Measurements from ENCODE around the gene ATP1A4. TPM values are rescaled to one million over a fixed set of nuclear protein-coding genes. Genes with fewer than 3 reads are reported as not detected.

Gene ATP1A4
- total and polyA plus RNA-seq, 8 donors: 0.05 to 0.37 TPM; not detected in 6

DNA sequence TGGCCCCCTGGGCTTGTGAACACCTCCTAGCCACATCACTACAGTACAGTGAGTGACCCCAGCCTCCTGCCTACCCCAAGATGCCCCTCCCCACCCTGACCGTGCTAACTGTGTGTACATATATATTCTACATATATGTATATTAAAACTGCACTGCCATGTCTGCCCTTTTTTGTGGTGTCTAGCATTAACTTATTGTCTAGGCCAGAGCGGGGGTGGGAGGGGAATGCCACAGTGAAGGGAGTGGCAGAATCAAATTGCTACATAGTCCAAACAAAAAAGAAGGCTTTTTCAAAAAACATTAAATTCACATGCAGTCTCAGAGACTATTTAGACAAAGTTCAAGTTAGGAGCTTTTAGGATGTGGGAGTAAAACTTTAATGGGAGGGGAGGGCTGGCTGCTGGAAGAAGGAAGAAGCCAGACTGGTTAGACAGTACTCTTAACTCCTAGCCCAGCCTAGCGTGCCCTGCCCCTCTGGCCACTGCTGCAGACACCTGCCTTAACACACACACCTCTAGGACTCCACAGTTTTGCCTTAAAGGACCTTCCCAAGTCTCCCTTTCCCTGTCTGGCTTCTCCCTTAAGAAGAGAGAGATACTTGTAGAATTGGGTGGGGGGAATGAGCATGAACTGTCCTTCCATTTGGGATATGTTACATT, 63.2 kb downstream of the ATP1A4 start:
- Histone ChIP-seq H3K9me3 (no peaks in the 10 kb centered on the region), H3K27ac (peak overlapping the region in 1 of 5 donors; percentile 12), H3K27me3 (no peaks in the 10 kb centered on the region), H3K4me3 (no peak overlapping the region), H3K36me3 (peaks cover 62 to 100% (median 89%) of the 10 kb centered on the region in 4 donors), H3K4me1 (peaks cover 36 to 54% (median 41%) of the 10 kb centered on the region in 4 donors)
- intact Hi-C loops (cut with DNase I; ENCODE audit: low total_unique reads): no loop called here
- 56 to 83% (median 64%) methylated on average over 3 of the region's 3 CpGs for WGBS, 5 donors
- no peak for DNase-seq
- TF ChIP-seq CTCF (IDR thresholded peaks at IDR 0.05) (no peak), POLR2AphosphoS5 (IDR thresholded peaks at IDR 0.05) (no peak), POLR2A (IDR thresholded peaks at IDR 0.05) (no peak), EP300 (IDR thresholded peaks at IDR 0.05) (no peak)

DNA sequence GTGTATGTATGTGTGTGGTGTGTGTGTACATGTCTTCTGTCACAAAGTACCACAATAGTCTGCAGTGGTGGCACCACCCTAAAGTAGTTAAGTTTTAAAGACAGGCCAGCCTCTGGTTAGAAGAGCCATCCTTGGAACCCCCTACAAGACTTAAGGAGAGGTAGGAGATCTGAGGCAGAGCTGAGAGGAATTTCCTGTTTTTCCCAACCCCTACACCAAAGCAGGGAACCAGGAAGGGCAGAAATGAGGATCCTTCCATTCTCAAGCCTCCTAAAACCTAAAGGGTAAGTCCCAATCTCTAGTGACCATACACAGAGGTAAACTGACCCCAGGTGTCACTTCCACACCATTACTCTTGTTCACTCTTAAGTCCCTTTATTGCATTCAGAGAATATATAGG, 64.9 kb downstream of the ATP1A4 start:
- no peak for DNase-seq
- peaks cover 70 to 100% (median 93%) of the 10 kb centered on the region in 4 donors for H3K36me3 ChIP-seq
- no peak for TF ChIP-seq POLR2A (IDR thresholded peaks at IDR 0.05)
- no peak for TF ChIP-seq CTCF (IDR thresholded peaks at IDR 0.05)
- no peak for TF ChIP-seq POLR2AphosphoS5 (IDR thresholded peaks at IDR 0.05)
- TF ChIP-seq EP300 (IDR thresholded peaks at IDR 0.05): no peak
- intact Hi-C loops (cut with DNase I; ENCODE audit: low total_unique reads): no loop called here
- no peaks in the 10 kb centered on the region for H3K9me3 ChIP-seq
- H3K4me1 ChIP-seq: peaks cover 23 to 53% (median 40%) of the 10 kb centered on the region in 4 donors
- H3K27ac ChIP-seq: peak overlapping the region in 1 of 5 donors; percentile 76
- no peaks in the 10 kb centered on the region for H3K27me3 ChIP-seq
- no peak overlapping the region for H3K4me3 ChIP-seq

DNA sequence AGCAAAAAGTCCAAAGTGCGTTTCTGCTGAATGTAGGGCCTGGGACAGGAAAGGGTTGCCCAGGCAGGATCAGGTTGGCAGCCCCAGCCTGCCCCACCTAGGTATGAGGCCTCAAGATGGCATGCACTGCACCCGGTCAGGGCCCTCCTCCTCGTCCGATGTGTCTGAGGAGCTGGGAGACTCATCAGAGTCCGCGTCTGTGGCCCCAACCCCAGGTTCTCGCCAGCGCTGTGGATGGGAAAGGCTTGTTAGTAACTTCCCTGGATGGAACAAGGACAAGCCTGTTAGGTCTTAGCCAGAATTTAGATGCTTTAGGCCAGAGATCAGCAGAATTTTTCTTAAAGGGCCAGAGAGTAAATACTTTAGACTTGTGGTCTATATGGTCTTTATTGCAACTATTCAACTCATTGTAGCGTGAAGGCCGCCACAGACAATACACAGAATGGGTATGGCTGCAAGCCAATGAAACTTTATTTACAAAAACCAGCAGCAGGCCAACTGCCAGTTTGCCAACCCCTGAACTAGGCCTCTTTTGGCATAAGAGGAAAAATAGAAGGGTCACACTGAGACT, 66.2 kb downstream of the ATP1A4 start:
- intact Hi-C loops (cut with DNase I; ENCODE audit: low total_unique reads): no loop called here
- Histone ChIP-seq H3K4me3 (no peak overlapping the region), H3K36me3 (peaks cover 65 to 100% (median 93%) of the 10 kb centered on the region in 4 donors), H3K27ac (peak overlapping the region; percentile 23 to 76 (median 48)), H3K27me3 (no peaks in the 10 kb centered on the region), H3K4me1 (peaks cover 23 to 53% (median 40%) of the 10 kb centered on the region in 4 donors), H3K9me3 (no peaks in the 10 kb centered on the region)
- TF ChIP-seq POLR2AphosphoS5 (IDR thresholded peaks at IDR 0.05) (no peak), POLR2A (IDR thresholded peaks at IDR 0.05) (no peak), EP300 (IDR thresholded peaks at IDR 0.05) (no peak), CTCF (IDR thresholded peaks at IDR 0.05) (no peak)
- 37 to 59% (median 43%) methylated on average over 10 of the region's 10 CpGs for WGBS, 5 donors
- DNase-seq: peak; percentile 40 to 49

GRCh38 chr1:160219062-160219929, 67.9 kb downstream of the ATP1A4 start:
- 55 to 66% (median 64%) methylated on average over 4 of the region's 4 CpGs for WGBS, 5 donors

More at GRCh38 chr1:160219062-160219929, 67.9 kb downstream of the ATP1A4 start:
- peak; percentile 45 to 82 for DNase-seq
- no peak overlapping the region for H3K4me3 ChIP-seq
- no peaks in the 10 kb centered on the region for H3K9me3 ChIP-seq
- no peak for TF ChIP-seq EP300 (IDR thresholded peaks at IDR 0.05)
- TF ChIP-seq POLR2AphosphoS5 (IDR thresholded peaks at IDR 0.05): peak in 1 of 3 donors; percentile 37
- TF ChIP-seq CTCF (IDR thresholded peaks at IDR 0.05): peak in 5 of 7 experiments; percentile 38 to 52 (median 42)
- TF ChIP-seq POLR2A (IDR thresholded peaks at IDR 0.05): no peak
- intact Hi-C loops (cut with DNase I; ENCODE audit: low total_unique reads): no loop called here
- peaks cover 23 to 51% (median 40%) of the 10 kb centered on the region in 4 donors for H3K4me1 ChIP-seq
- no peaks in the 10 kb centered on the region for H3K27me3 ChIP-seq
- H3K36me3 ChIP-seq: peaks cover 65 to 100% (median 93%) of the 10 kb centered on the region in 4 donors
- peak overlapping the region in 4 of 5 donors; percentile 48 to 76 (median 56) for H3K27ac ChIP-seq

Measured in stomach (tissue), 9 donors.